Endothelial cell (in vitro differentiated cells): ENCODE measurements around the gene KCTD14. TPM values are rescaled to one million over a fixed set of nuclear protein-coding genes. Genes with fewer than 3 reads are reported as not detected.

Experiments
- DNase-seq: peaks from one replicate; pipeline ENCODE4 v3.0.0; 2021; ENCODE audit warnings: low spot score
- H3K27ac Mint-ChIP-seq: one replicate; pipeline ENCODE4 v1.8.0; 2021; ENCODE audit warnings: mixed read lengths, inconsistent platforms; ENCODE audit not compliant: unreplicated experiment
- H3K27me3 Mint-ChIP-seq: one replicate; pipeline ENCODE4 v1.8.0; 2021; ENCODE audit warnings: mild to moderate bottlenecking, moderate library complexity, mixed read lengths, inconsistent platforms; ENCODE audit not compliant: unreplicated experiment
- H3K36me3 Mint-ChIP-seq: one replicate; pipeline ENCODE4 v1.8.0; 2021; ENCODE audit warnings: mild to moderate bottlenecking, low read depth, mixed read lengths, inconsistent platforms; ENCODE audit not compliant: unreplicated experiment
- H3K4me1 Mint-ChIP-seq: one replicate; pipeline ENCODE4 v1.8.0; 2021; ENCODE audit warnings: mild to moderate bottlenecking, mixed read lengths, inconsistent platforms; ENCODE audit not compliant: unreplicated experiment
- H3K4me3 Mint-ChIP-seq: one replicate; pipeline ENCODE4 v1.8.0; 2021; ENCODE audit warnings: mild to moderate bottlenecking, mixed read lengths, inconsistent platforms; ENCODE audit not compliant: unreplicated experiment
- H3K9me3 Mint-ChIP-seq: one replicate; pipeline ENCODE4 v1.8.0; 2021; ENCODE audit warnings: mixed read lengths, inconsistent platforms; ENCODE audit not compliant: unreplicated experiment
- CTCF ChIP-seq: fragments of 200-600 bp; sonication (generic); IDR thresholded peaks from one replicate; pipeline ENCODE4 v1.5.0; 2021; ENCODE audit warnings: antibody characterized with exemption; ENCODE audit not compliant: unreplicated experiment
- total RNA-seq: library from RNA; stranded (reverse); fragmentation: NEBNext Ultra II Directional; extraction: Animal tissue kit (Norgen Biotek cat#: 25700); gene quantifications from one replicate; pipeline ENCODE4 v1.2.1, GENCODE V29; 2021; ENCODE audit not compliant: unreplicated experiment

Gene KCTD14
- total RNA-seq, 1 donor from 2014 or later: 0.97 TPM

GRCh38 chr11:78040691-78041379 lies 17.8 kb upstream of the KCTD14 start:
- no peak for DNase-seq
- Mint-ChIP-seq H3K9me3 (no peaks in the 10 kb centered on the region), H3K27ac (no peak overlapping the region), H3K27me3 (peaks cover 9% of the 10 kb centered on the region), H3K36me3 (no peaks in the 10 kb centered on the region), H3K4me1 (peaks cover 12% of the 10 kb centered on the region), H3K4me3 (no peak overlapping the region)
- TF ChIP-seq CTCF: no peak

DNA sequence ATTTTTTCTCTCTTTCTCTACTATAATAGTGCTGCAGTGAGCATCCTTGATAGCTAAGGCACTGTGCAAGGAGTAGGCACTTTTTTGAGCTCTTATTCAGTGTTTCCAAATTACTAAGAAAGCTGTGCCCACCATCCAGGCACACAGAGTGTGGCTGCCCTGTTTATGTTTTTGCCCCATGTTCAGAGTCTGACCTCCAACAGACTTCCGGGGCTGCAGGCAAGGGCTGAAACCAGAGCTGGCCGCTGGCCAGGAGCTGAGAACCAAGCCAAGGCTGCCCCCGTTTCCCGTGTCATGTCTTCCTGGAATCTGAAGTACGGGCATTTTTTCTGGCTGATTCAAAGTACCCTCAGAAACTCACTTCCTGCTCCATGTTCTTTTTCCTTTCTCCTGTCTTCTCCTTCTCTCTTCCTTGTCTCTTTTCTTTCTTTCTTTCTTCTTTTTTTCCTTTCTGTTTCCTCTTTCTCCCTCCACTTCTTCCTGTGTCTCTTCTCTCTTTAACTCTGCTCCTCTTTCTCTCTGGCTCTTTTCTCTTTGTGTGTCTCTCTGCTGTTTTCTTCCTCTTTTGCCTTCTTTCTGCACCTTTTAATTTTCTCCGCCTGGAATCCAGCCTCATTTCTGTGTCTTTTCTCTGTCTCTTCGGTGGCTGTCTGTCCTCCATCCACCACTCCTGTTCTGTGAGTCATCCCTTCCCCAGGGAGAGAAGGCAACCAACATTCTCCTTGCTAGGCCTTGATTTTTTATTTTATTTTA lies 17.0 kb upstream of the KCTD14 start:
- peak; percentile 33 for DNase-seq
- H3K27me3 Mint-ChIP-seq: peaks cover 9% of the 10 kb centered on the region
- peaks cover 7% of the 10 kb centered on the region for H3K4me1 Mint-ChIP-seq
- TF ChIP-seq CTCF: no peak
- H3K27ac Mint-ChIP-seq: peak overlapping the region; percentile 55
- no peaks in the 10 kb centered on the region for H3K36me3 Mint-ChIP-seq
- no peaks in the 10 kb centered on the region for H3K9me3 Mint-ChIP-seq
- no peak overlapping the region for H3K4me3 Mint-ChIP-seq

DNA sequence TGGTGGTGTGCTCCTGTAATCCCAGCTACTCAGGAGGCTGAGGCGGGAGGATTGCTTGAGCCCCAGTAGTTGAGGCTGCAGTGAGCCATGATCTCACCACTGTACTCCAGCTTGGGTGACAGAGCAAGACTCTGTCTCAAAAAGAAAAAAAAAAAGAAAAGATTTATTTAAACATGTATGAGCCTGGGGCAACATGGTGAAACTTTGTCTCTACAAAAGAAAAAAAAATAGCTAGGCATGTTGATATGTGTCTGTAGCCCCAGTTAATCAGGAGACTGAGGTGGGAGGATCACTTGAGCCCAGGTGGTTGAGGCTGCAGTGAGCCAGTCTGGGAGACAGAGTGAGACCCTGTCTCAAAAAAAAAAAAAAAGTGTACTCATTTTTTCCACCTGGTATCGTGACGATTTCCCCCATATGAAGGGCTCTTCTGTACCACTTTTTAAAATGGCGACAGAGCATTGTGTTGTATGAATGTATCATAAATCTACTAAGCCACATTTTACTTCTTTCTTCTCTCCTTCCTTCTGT lies 16.4 kb upstream of the KCTD14 start:
- peaks cover 7% of the 10 kb centered on the region for H3K27me3 Mint-ChIP-seq
- H3K36me3 Mint-ChIP-seq: no peaks in the 10 kb centered on the region
- H3K4me3 Mint-ChIP-seq: no peak overlapping the region
- no peak for TF ChIP-seq CTCF
- no peaks in the 10 kb centered on the region for H3K9me3 Mint-ChIP-seq
- DNase-seq: no peak
- peaks cover 7% of the 10 kb centered on the region for H3K4me1 Mint-ChIP-seq
- H3K27ac Mint-ChIP-seq: no peak overlapping the region

DNA sequence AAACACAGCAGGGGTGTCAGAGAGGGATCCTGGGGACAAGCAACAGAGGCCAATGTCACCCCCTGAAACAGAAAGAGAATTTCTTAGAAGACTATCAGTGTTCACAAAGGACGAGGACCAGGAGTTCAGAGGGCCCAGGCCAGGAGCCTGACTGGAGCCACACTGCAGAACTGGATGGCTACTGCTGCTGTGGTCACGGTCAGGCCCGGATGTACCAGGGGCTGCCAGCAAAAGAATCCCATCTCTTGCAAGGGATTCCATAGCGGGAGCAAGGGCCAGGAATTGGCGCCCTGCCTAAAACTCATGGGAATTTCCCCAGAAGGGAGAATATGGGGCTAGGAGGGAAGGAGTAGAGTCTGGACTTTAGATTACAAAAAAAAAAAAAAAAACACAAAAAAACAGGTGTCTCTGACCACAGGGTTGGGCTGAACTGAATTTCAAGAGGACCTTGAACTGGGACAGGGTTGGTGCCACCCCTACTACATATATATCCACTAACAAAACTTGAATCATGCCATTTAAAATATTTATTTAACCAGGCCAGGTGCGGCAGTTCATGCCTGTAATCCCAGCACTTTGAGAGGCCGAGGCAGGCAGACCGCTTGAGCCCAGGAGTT lies 15.7 kb upstream of the KCTD14 start:
- H3K4me1 Mint-ChIP-seq: peaks cover 7% of the 10 kb centered on the region
- H3K27me3 Mint-ChIP-seq: peaks cover 7% of the 10 kb centered on the region

More for the DNA sequence above, 15.7 kb upstream of the KCTD14 start:
- no peak for DNase-seq
- H3K27ac Mint-ChIP-seq: no peak overlapping the region
- no peaks in the 10 kb centered on the region for H3K36me3 Mint-ChIP-seq
- no peak overlapping the region for H3K4me3 Mint-ChIP-seq
- no peaks in the 10 kb centered on the region for H3K9me3 Mint-ChIP-seq
- no peak for TF ChIP-seq CTCF
